Umbilical cord (tissue), 2 donors: ENCODE data around the gene KCNJ10. TPM values are rescaled to one million over a fixed set of nuclear protein-coding genes. Genes with fewer than 3 reads are reported as not detected.

Experiments used
- DNase-seq: peaks from one replicate; pipeline ENCODE4 v3.0.0-alpha.2; 2015; ENCODE audit warnings: low spot score
- total RNA-seq: library from RNA; depleted of rRNA; stranded (reverse); fragments of >200 nt; gene quantifications from one replicate; pipeline ENCODE4 v1.2.3, GENCODE V29; 2014; ENCODE audit warnings: low replicate concordance; ENCODE audit not compliant: insufficient read depth

Gene KCNJ10
- total RNA-seq, 1 donor from 2014 or later = 4.6 TPM

DNA sequence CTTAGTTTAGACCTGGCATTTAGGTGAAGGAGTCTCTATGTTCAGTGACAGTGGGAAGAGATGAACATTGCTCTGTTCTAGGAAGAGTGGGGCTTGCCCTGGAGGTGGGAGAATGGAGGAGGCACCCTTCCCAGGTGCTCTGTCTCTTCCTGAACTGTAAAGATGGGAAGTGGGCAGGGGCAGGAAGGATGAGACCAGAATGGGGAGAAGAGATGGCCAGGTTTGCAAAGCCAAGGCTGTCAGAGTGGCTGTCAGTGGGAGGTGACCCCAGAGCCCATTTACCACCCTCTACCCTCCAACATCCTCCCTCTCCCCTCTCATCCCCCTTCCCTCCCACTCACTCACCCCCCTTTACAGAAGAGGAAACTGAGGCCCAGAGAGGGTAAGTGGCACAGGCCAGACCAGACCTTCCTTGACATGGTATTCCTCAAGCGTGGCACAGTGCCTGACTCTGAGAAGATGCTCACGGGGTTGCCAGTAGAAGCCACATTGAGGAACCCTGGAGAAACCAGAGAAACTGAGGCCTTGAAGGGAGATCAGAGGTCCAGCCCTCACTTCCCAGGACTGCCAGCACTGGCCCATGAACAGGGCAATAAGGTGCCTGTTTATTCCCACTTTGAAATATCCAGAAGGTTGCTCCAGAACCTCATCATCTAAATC lies 29.9 kb upstream of the KCNJ10 start:
- DNase-seq = no peak

DNA sequence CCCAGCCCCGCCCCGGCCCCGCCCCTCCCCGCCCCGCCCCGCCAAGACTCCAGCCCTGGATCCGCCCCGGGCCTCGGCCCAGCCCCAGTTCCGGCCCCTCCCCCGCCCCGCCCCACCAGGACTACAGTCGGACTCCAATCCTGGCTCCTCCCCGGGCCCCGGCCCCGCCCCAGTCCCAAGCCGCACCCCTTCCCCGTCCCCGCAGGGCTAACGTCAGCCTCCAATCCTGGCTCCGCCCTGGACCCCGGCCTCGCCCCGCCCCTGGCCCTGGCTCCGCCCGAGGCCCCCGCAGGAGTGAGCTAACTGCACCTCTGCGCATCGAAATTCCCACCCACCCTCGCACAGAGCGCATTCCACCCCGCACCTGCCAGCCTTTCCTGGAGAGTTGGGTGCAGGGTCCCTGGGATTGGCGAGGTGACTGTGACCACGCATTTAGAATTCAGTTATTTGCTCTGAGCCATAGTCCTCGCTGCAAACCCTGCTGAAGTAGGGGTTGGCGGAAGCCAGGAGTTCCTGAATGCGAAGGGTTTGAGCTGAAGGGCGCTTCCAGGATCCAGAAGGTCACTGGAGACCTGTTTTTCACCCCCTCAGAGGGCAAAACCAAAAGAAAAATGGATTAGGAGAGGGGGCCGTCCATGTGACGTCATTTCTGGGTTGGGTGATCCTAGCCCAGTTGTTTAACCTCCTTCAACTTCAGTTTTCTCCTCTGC lies 29.0 kb upstream of the KCNJ10 start:
- peak; percentile 97 for DNase-seq

DNA sequence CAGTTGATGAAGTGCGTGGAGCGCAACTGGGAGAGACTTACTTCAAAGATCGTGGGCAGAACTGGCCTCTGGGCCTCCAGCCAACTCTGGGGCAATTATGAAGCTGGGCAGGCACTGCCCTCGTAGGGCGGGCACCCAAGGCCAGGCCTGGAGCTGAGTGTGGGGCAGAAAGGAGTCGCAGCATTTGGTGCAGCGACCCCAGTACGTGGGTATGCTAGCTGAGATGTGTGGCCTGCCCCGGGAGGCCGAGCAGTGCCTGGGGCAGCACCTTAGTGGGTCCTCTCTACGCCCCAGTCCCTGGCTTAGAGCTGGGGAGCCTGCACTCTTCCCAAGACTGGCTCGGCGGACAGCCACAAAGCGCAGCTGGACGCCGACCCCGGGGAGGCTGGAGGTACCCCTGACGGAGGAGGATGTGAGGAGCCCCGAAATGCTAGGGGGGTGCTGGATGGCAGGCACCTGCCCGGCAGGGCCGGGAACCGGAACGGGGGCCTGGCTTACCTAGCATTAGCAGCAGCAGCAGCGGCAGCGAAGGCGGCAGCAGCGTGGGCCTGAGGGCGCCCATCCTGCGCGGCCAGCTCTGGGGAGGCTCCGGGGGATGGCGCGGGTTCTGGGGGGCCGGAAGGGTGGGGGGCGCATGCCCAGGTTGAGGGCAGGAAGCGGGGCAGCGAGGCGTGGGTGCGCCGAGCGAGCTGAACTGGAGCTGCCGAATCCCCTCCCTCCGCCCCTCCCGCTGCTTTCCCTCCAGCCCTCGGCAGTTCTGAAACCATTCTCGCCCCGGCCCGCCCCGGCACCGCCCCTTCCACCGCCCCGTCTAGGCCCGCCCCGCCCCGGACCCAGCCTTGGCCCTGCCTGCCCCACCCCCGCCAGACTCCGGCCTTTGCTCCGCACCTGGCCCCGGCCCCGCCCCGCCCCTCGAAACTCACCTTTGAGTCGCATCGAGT lies 28.2 kb upstream of the KCNJ10 start, which contains the start of gene IGSF8:
IGSF8 (minus strand) TSS at position 709 of the 941 bp plus-strand sequence; CDS start at position 562, 147 bp downstream.
- peak; percentile 89 for DNase-seq

DNA sequence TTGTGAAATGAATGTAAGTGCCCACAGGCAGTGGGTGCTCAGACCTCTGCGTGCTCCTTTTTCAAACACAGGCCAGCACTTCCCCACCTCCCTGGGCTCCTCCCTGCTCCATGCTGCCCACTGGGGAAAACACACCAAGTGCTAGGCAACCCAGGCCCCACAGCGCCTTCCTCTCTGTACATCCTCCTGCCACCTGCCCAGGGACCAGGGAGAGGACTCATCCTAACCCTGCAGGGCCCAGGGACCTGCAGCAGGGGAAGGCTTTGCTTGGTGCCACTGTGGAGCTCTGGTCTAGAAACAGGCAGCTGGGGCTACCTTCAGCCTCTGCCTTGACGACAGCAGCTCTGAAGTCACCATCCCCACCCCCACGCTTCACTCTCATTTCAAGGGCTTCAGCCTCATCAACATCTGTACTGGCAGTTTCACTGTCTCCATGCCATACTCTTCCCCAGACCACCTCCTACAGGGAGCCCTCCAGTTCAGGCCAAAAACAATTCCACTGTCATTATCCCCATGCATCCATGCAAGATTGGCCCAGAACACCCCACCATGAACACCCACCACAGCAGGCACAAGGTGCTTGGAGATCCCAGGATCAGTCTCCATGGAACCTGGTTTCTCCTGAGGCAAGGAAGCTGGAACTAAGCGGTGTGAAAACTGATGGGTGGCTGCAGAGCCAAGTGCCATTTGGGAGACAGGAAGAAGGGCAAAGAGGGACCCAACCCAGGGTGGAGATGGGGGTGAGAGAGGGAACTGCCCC lies 27.4 kb upstream of the KCNJ10 start:
- DNase-seq = no peak

DNA sequence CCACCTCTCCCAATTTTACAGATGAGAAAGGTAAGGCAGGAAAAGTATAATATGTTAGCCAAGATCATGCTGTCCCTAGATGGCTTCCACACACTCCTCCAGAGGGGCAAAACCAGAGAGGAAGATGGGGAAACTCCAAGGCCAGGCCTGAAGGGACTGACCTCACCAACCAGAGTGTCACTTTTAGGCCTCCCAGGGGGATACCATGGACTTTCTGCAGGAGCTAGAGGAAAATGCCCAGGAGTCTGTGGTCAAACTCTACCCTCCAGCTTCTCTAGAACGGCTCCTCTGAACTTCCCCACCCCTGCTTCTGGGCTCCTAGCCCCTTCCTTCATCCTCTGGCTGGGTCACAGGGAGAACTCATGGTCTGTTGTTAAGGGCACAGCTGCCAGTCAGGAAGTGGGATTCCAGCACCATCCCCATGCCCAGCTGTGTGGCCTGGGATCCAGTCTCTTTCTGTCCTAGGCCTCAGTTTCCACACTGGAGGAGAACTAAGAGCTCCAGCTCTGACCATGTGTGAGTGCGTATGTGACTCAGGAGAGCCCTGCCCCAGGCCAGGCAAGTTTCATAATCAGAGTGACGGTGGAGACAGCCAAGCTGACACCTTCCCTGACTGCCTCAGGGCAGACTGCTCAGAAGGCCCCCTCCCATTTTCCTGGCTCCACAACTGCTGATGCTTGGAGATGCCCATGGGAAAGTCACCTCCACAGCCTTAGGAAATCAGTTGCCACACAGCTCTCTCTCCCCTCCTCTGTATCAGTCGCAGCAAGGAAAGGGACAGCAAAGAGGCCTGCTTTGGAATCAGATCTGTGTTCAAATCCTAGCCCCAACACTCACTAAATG lies 26.5 kb upstream of the KCNJ10 start:
- DNase-seq = no peak

DNA sequence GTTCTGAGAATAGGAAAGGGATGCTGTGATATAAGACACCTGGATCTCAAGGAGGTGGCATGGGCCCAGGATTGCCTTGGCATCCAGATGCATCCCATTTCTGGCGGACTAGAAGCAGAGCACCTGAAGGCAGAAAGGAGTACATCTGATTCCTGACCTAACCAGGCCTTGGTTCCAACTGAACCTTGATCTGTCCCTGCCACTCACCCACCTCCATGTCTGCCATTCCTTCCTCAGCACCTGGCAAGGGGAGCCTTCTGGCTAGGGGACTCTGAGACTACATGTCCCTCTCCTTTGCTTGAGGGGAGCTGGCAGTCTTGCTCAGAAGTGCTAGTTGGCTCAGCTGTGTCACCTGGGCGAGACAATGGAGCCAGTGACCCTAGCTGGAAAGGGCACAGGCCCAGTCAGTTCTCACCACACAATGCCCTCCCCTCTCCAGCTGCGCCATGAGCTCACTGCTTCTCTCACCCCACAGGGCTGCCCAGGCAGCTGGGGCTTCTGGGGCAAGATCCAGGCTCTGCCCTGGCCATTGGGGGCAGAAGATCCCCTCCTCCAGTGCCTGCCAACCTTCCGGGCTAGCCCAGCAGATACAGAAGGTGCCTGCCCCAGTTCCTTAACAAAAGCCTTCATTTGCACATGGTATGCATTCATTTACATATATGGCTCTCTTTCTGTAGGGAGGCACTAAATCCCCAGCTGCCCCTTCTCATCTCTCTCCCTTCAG lies 25.6 kb upstream of the KCNJ10 start:
- DNase-seq = no peak

DNA sequence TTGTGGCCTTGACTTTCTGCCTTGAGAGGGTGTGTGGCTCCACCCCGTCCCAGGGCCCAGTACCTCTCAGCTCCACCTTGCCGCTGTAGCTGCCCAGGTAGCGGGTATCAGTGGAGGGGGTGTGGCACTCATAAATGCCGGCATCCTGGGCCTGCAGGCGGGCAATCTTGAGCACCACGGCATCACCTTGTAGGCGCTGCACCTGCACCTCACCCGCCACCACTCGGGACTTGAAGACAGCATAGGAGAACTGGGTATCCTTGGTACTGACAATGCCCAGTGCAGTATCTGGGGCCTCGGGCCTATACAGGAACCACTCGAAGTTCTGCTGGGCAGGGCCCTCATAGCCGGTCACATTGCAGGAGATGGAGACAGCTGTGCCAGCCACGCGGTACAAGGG lies 24.8 kb upstream of the KCNJ10 start:
- no peak for DNase-seq

DNA sequence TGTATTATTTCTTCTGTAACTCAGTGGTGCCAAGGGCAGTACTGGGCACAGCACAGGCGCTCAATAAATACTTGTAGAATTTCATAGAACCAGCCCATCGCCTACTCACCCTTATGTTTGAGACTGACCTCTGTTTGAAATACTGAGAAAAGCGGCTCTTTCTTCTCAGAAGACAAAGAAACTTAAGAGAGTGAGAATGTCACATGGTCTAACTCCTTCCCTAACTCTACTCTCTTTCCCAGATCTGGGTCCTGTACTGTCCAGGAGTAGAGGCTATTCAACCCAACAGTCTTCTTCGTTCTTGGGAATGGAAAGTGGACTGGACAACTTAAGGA lies 24.3 kb upstream of the KCNJ10 start:
- DNase-seq = no peak

DNA sequence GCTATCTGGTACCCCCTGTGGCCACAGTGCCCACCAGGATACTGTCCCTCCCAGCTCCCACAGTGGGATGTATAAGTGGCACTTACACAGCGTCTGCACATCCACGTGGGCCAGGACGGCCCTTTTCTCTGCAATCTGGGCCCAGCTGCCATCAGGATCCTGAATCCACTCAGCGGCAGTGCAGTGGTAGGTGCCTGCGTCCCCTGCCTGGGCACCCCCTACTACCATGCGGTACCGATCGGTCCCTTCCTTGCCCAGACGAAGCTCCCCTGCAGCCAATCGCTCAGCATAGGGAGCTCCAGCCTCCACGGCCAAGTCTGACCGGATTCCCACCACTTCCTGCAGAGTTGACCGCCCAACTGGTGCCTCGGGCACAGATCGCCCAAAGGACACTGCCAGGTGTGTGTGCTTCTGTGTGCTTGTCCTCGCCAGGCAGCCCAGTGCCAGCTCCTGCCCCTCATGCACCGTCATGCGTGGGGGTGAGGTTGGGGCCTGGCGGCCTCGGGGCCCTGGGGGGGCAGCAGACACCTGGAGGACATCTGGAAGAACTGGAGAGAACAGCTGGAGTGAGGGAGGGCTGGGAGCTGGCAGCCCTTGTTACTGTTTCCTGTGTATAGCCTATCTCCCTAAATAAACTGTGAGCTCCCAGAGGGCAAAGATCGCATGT lies 23.8 kb upstream of the KCNJ10 start:
- DNase-seq = no peak

DNA sequence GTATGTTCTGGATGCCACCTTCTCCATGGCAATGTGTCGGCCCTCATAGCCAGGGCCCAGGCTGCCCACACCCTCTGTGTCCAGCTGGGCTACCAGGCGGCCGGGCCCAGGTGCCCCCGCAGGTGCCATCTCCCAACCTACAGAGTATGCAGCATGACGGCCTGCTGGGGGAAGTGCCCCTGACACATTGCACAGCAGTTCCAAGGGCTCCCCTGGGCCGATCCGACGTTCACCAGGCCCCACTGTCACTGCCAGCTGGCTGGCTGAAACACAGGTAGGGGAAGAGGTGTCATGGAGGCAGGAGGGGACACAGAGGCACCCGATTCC lies 23.1 kb upstream of the KCNJ10 start:
- DNase-seq = no peak

DNA sequence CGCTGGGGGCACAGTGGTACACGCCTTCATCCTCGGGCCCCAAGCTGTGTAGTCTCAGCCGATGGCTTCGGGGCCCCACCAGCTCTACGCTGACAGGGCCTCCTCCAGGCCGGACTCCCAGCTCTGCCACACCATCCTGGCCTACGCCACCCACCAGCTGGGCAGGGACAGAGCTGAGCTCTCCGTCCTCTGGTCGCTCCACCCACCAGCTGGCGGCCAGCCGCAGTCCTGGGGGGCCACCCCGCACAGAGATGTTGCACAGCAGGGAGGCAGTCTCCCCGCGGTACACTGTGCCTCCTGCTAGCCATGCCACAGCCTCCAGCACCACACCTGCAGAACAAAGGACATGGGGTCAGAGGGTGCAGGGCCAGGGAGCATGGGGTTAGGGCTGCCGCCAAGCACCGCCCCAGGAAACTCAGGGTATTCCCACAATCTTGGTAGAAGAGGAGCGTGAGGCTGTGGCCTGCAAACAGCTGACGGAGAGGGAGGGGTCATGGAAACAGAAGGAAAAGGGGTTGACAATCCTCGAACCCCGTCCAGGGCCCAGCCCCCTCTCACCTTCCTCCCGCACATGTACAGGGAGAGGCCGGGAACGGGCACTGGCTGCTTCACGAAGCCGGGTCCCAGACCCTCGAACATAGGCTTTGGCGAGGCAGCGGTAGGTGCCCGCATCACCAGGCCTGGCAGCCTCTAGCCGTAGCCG lies 22.6 kb upstream of the KCNJ10 start:
- DNase-seq = no peak

DNA sequence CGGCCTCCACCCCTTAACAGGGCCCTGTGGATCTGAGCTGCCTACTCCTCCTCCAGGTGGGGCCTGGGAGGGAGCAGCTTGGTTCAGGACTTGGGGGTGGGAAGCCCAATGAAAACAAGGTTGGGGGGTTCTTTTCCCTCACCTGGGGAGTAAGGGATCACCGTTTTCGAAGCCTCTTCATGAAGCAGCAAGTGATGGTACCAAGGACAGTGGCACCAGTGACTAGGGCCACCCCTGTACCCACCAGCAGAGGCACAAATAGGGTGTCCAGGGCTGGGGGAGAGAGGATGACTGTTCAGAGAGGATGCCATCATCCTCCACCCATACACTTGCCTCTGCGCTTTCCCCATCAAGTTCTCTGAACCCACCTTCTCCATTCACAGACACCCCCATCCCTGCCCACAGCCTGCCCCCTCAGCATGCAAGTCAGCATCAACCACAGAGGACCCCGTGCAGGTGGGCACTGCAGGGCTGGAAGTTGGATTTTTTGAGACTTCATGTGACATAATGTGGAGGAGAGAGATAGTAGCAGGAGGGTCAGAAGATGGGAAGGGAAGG lies 21.8 kb upstream of the KCNJ10 start:
- DNase-seq = no peak

DNA sequence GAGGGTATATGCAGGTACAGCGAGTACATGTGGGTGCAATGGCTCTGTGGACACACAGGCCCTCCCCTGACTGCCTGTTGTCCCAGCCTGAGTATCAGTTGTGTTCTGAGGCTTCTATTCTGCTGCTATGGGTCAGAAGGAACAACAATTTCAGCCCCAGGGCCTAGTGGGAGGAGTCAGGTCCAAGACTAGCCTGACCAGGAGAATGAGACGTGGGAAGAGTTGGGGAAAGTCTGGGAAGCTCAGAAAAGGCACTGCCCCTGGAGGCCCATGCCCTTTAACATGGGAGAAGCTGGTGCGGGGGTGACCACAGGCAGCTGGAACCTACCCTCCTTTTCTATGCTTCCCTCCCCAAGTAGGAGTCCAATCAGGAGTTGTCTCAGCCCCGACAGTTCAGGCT lies 20.8 kb upstream of the KCNJ10 start:
- DNase-seq = no peak

DNA sequence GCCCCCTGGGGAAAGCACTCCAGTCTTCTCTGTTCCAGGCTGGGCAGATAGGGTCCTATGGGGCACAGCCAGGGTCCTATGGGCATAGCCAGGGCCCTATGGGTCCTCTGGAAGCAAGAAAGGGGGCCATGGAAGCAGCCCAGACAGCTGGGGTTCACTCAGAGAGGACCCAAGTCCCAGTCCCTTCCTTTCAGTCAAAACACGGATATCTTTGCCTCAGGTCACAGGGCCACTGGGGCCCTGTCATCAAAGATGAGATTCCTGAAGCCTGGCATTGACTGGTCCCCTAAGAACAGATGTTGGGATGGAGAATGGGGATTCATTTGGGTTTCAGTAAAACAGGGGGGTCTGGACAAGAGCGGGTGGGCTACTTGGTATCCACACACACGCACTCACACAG lies 19.9 kb upstream of the KCNJ10 start:
- no peak for DNase-seq

DNA sequence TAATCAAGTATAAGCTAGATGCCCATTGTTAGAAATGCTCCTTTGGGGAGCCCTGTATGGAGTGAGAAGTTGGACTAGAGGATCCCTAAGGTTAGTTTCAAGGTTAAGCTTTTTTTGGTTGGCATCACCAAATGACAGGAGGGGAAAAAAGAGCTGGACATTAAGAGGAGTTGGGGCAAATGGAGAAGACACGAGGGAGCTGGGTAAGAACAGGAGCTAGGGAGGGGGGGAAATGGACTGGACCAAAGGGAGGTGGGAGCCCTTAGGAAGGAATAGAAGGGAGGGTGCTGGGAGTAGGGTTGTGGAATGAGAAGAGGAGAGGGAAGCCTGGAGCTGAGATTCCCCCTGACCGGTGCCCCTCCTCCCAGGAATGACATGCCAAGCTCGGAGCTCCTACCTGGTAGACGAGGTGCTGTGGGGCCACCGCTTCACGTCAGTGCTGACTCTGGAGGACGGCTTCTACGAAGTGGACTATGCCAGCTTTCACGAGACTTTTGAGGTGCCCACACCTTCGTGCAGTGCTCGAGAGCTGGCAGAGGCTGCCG lies 17.2 kb upstream of the KCNJ10 start:
- no peak for DNase-seq

DNA sequence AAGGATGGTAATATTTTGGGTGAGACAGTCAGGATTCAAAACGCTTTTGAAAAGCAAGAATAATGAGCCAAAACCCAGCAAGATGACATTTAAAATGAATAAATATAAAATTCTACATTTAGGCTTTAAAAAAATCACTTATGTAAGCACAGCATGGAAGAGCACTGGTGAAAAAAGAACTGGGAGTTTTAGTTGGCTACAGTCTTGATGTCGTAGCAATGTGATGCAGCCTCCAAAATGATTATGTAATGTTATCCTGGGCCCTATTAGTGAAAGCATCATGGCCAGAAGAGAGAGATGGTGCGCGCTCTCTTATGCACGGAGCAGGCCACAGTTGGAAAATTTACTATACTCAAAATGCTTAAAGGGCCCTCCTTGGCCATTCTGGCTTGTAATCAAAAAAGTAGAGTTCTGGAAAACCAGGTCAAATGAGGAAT lies 16.5 kb upstream of the KCNJ10 start:
- DNase-seq = no peak

DNA sequence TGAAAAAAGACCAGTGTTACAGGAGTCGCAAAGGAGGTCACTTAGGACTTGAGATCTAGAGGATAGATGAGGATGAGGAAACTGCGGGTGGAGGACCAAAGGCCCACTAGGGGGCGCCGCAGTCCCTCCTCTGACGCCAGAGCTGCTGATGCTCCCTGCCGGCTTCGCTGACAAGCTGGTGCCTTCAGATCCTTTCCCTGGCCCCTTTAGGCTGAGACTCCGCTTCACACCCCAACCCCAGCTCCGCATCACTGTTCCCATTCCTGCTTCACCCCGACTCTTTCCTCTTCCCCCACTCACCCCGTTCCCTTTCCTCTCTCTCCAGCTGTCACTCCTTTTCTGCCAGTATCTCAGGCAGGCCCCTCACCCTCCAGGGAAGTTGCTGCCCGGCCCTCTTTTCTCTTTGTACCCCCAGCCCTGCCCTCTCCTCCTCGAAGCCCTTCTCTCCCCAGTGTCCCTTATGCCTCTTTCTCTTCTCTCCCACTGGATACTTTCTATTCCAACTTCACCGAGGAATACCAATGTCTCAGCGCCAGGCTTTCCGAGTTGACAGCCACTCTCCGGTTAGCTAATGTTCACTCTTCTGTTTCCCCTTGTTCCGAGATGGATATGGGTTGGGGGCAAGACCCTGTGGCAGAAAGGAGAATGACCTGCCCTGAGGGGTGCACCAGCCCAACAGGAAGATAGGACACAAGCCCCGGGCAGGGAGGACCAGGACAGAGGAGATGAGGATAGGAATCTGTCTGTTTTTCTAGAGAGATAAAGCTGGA lies 15.9 kb upstream of the KCNJ10 start:
- DNase-seq = peak; percentile 59
